Measurements from ENCODE around the gene GNG13. TPM values are rescaled to one million over a fixed set of nuclear protein-coding genes. Genes with fewer than 3 reads are reported as not detected.

The GNG13 gene
- total RNA-seq, 1 donor from 2014 or later: not detected

DNA sequence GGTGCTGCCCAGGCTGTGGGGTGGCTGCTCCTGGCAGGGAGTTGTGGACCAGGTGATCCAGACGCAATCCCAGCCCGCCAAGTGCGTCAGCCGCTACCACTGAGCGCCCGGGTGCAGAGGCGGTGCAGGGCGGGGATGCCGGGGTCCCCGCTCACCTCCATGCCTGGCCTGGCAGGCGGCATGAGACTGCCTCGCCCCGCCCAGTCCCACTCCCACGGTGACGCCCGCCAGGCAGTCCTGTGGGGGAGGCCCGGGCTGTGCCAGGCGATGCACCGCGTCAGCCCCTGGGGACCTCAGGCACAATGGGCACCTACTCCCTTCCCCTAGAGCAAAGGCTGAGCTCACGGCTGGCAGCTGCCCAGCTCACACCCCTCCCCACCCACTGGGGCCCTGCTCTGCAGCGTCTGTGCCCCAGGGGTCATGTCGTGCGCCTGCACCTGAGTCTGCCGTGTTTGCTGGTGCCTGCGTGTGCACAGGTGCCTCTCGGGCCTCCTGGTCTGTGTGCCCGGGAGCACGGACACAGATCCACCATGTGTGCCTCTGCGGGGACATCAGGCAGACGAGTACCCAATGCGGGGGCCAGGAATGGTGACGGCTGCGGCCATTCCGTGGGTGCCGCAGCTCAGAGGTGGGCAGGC, 17.6 kb downstream of the GNG13 start:
- H3K9me3 Mint-ChIP-seq: no peaks in the 10 kb centered on the region
- TF ChIP-seq, protein P1, sequence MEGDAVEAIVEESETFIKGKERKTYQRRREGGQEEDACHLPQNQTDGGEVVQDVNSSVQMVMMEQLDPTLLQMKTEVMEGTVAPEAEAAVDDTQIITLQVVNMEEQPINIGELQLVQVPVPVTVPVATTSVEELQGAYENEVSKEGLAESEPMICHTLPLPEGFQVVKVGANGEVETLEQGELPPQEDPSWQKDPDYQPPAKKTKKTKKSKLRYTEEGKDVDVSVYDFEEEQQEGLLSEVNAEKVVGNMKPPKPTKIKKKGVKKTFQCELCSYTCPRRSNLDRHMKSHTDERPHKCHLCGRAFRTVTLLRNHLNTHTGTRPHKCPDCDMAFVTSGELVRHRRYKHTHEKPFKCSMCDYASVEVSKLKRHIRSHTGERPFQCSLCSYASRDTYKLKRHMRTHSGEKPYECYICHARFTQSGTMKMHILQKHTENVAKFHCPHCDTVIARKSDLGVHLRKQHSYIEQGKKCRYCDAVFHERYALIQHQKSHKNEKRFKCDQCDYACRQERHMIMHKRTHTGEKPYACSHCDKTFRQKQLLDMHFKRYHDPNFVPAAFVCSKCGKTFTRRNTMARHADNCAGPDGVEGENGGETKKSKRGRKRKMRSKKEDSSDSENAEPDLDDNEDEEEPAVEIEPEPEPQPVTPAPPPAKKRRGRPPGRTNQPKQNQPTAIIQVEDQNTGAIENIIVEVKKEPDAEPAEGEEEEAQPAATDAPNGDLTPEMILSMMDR (IDR thresholded peaks at IDR 0.05; ENCODE audit: unreplicated experiment): no peak
- no peak overlapping the region for H3K4me3 Mint-ChIP-seq
- no peaks in the 10 kb centered on the region for H3K36me3 Mint-ChIP-seq
- no peak for DNase-seq (ENCODE audit: low spot score in 2 of 2, unreplicated experiment in 2 of 2)
- H3K4me1 Mint-ChIP-seq: peaks cover 3% of the 10 kb centered on the region
- no peak overlapping the region for H3K27ac Mint-ChIP-seq
- H3K27me3 Mint-ChIP-seq (ENCODE audit: low read depth): peaks cover 8% of the 10 kb centered on the region

DNA sequence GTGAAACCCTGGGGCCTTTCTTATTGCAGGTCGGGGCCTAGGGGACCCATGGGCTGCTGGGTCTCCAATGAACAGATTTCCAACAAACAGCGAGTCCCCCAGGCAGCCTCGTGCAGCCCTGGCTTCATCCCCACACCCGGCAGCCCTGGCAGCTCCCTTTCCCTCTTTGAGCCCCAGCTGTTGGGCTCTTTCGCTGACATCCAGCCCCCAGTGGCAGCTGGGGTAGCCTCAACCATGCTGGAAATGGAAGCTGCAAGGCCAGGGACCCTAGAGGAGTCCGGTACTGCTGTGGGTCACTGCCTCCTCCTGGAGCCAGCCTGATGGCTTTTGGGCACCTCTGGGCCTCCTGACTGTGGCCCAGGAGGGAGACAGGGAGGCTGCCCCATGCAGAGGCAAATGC, 18.3 kb downstream of the GNG13 start:
- Mint-ChIP-seq H3K27me3 (ENCODE audit: low read depth) (peaks cover 12% of the 10 kb centered on the region), H3K4me1 (peaks cover 4% of the 10 kb centered on the region), H3K4me3 (no peak overlapping the region)

GRCh38 chr16:781346-782010, 19.1 kb downstream of the GNG13 start:
- Mint-ChIP-seq H3K27me3 (ENCODE audit: low read depth) (peaks cover 12% of the 10 kb centered on the region), H3K27ac (no peak overlapping the region), H3K9me3 (no peaks in the 10 kb centered on the region), H3K4me1 (peaks cover 4% of the 10 kb centered on the region), H3K4me3 (no peak overlapping the region), H3K36me3 (no peaks in the 10 kb centered on the region)
- TF ChIP-seq, protein P1 (IDR thresholded peaks at IDR 0.05; ENCODE audit: unreplicated experiment): no peak
- no peak for DNase-seq (ENCODE audit: low spot score in 2 of 2, unreplicated experiment in 2 of 2)

More for the DNA sequence above, 18.3 kb downstream of the GNG13 start:
- H3K9me3 Mint-ChIP-seq: no peaks in the 10 kb centered on the region
- H3K27ac Mint-ChIP-seq: no peak overlapping the region
- no peak for DNase-seq (ENCODE audit: low spot score in 2 of 2, unreplicated experiment in 2 of 2)
- no peaks in the 10 kb centered on the region for H3K36me3 Mint-ChIP-seq
- TF ChIP-seq, protein P1 (IDR thresholded peaks at IDR 0.05; ENCODE audit: unreplicated experiment): no peak

DNA sequence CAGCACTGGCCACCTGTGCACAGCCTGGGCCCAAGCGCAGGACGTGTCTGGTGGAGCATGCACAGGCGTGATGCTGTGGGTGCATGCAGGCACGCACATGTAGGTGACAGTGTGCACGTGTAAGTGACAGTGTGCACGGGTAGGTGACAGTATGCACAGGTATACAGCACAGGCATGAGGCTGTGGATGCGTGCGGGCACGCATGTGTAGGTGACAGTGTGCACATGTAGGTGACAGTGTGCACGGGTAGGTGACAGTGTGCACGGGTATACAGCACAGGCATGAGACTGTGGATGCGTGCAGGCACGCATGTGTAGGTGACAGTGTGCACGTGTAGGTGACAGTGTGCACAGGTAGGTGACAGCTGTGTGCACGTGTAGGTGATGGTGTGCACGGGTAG, 20.2 kb downstream of the GNG13 start:
- no peak overlapping the region for H3K27ac Mint-ChIP-seq
- DNase-seq (ENCODE audit: low spot score in 2 of 2, unreplicated experiment in 2 of 2): no peak
- peaks cover 12% of the 10 kb centered on the region for H3K27me3 Mint-ChIP-seq (ENCODE audit: low read depth)
- TF ChIP-seq, protein P1 (IDR thresholded peaks at IDR 0.05; ENCODE audit: unreplicated experiment): no peak
- H3K9me3 Mint-ChIP-seq: no peaks in the 10 kb centered on the region
- H3K4me1 Mint-ChIP-seq: peaks cover 4% of the 10 kb centered on the region
- H3K36me3 Mint-ChIP-seq: no peaks in the 10 kb centered on the region
- H3K4me3 Mint-ChIP-seq: no peak overlapping the region

DNA sequence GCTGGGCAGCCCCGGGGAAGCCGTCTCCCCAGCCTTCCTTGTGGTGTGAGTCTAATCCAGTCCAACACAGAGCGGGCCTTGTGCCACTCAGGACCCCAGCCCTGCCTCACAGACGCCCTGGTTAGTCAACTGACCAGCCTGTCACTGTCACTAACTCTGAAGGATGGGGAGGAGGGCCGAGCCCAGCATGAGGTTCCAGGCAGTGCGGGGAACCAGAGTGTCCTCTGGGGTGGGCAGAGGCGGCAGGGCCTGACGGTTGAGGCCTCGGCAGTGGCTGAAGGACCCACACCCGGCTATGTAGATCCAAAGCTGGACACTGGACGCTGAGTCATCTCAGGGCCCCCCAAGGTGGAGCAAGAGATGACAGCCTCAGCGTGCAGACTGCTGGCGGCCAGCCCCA, 21.0 kb downstream of the GNG13 start:
- TF ChIP-seq, protein P1 (IDR thresholded peaks at IDR 0.05; ENCODE audit: unreplicated experiment): no peak
- Mint-ChIP-seq H3K36me3 (no peaks in the 10 kb centered on the region), H3K4me1 (peaks cover 4% of the 10 kb centered on the region), H3K27me3 (ENCODE audit: low read depth) (peaks cover 12% of the 10 kb centered on the region), H3K9me3 (no peaks in the 10 kb centered on the region), H3K4me3 (no peak overlapping the region), H3K27ac (no peak overlapping the region)
- DNase-seq (ENCODE audit: low spot score in 2 of 2, unreplicated experiment in 2 of 2): no peak

Data from mesothelial cell of epicardium (in vitro differentiated cells).